HG02840 (cell line): ENCODE results near the gene AGPS.

Source experiments
- ATAC-seq: cut with Tn5 transposase; IDR thresholded peaks from one replicate; pipeline ENCODE4 v1.9.1; 2021; ENCODE audit warnings: mild to moderate bottlenecking, moderate library complexity, moderate number of reproducible peaks; ENCODE audit not compliant: unreplicated experiment, low FRiP score

AGPS gene

DNA sequence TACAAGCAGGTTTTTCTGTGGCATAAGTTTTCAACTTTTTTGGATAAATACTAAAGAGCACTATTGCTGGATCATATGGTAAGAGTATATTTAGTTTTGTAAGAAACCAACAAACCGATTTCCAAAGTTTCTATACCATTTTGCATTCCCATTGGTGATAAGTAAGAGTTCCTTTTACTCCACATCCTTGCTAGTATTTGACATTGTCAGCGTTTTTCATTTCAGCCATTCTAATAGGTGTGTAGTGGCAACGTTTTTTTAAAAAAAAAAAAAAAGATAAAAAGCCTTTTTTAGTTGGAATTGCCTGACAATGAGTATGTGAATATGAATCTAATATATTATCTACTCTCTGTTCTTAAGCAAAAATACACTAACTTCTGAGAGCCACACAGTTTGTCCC is 185.9 kb downstream of the AGPS start:
- no peak for ATAC-seq

DNA sequence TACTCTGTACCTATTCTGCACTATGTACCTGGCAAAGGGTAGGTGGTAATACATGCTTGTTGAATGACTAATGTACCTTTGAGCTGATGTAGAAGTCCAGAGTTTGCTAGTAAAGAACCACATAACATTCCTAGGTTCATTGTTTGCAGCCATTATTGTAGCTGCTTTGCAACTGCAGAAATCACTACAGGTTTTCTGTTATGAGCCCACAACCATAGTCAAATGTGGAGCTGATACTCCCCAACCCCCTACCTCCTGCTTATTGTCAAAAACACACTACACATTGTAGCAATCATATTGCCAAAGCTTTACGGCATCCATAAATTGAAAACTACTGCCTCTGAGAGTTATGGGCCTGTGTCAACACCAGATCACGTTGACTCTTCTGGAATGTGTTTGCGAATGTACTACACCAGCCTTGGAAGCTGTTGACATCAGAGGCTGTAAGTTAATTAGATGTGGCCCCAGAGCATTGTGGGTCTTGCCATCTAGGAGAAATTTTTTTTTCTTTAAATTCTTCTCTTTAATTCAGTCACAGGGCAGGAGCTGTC is 187.0 kb downstream of the AGPS start:
- no peak for ATAC-seq

DNA sequence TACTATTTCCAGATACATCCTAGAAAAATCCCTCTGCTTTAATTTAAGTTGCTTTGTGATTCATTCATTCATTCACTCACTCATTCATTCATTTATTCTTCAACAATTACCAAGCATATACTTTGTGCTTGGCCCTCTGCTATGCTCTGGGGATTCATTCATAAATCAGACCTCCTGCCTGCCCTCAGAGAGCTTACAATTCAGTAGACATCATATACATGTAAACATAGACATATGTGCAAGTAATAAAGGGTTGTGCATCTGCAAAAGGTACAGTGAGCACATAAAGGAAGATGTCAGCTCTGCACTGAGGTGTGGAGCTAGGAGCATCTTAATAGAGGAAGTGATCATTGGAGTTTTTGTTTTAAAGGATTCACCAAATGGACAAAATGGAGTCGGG is 189.4 kb downstream of the AGPS start:
- ATAC-seq = no peak

DNA sequence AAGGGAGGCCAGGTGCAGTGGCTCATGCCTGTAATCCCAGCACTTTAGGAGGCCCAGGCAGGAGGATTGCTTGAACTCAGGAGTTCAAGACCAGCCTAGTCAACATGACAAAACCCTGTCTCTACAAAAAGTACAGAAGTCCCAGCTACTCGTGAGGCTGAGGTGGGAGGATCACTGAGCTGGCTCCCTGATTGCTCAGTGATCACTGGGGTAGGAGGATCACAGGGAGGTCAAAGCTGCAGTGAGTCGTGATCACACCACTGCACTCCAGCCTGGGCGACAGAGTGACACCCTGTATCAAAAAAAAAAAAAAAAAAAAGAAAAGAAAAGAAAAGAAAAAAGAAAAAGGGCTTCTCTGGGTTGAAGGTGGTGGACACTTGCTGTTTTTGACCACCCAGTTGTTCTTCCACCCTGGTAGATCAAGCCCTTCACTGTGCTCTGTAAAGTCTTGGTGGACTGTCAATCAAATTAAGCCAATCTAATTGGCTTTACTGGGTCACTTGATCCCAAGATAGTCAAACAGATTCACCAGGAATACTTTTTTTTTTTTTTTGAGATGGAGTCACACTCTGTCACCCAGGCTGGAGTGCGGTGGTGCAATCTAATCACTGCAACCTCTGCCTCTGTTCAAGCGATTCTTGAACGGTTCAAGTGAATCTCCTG is 191.6 kb downstream of the AGPS start:
- no peak for ATAC-seq

DNA sequence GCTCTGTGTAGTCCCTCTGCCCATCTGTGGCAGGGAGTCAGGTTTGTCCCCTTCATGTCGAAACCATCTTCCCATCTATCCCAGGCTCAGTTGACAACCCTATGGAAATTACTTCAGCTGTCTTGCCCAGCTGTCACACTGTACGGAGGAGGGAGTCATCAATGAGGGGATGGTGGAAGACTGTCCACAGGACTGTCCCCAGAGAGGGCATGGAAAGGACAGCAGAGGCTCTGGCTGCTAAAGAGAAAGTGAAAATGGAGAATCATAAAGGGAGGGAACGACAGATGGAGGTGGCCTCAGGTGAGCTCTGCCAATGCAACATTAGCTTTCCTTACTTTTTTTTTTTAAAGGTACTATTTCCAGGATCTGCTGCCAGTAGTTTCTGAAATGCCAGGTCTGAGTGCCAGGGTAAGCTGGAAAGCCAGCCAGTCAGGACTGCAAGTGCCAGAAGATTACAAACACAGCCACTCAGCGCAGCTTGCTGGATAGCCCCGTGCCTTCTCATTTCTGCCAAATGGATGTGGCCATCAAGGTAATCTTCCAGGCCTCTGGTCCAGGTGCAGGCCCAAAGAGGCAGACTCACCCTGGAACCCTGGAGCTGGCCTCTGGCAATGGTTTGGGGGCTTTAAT is 192.8 kb downstream of the AGPS start:
- ATAC-seq = no peak

DNA sequence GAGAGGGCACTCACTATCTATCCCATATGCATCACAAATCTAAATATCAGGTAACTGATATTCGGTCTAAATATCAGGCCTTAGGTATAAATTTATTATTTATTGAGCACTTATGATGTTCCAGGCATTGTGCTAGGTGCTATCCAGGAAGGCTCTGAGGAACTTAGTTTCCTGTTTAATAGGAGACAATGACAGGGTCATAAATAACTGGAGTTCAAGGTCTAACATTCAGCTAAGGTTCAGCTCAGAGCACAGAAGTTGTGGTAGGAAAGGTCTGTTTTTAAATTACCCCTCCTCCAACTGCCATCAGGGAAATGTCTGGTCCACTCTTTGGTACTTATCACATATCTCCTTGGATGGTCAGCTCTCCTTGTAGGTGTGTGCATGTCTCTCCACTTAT is 193.6 kb downstream of the AGPS start:
- ATAC-seq = no peak

DNA sequence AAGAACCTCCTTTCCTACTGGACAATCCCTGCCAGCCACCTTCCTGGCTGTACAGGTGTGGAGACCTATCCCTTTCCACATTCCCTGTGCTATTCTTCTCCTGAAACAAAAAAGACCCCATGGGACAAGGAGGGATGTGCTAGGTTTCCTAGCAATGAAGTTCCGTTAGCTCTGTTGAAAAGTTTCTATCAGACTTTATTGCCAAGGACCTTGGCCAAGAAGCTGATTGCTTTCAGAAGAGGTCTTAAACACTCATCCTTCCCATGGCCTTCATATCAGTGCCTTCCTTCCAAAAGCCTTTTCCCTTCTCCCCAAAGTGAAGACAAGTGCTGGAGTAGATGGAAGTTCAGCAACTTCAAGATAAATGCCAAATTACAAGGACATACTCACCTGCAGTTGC is 194.8 kb downstream of the AGPS start:
- ATAC-seq = no peak

DNA sequence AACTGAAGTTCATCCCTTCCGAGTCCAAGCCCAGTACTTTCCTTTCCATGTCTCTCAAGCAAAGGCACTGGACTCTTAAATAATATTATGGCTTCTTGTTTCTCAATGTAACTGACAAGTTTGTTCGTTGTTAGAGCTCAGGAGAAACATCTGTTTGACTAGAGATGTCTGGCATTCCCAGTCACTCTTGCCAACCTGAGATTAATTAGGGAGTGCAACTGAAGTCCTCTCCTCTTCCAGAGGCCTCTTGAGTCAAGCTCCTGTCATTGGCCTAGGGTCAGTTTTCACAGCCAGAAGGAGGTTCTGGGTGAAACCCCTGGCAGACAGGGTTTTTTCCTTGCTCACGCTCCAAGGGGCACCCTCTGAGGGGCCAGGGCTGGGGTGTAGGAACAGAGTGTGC is 196.1 kb downstream of the AGPS start:
- no peak for ATAC-seq

DNA sequence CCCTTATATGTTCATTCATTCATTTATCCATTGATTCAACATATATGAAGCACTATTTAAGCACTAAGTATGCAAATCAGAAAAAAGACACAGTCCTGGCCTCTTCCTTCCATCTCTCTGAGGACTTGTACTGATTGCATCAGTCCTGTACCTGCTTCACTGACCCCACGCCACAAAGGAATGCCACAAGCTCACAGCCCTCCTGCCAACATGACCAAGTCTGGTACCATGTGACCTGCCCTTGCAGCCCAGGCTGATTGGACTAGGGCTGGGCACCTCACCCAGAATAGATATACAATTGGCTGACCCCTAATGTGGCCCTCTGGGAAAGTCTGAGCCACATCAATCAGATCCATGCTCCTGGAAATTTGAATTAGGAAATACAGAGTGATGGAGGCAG is 196.6 kb downstream of the AGPS start:
- no peak for ATAC-seq

DNA sequence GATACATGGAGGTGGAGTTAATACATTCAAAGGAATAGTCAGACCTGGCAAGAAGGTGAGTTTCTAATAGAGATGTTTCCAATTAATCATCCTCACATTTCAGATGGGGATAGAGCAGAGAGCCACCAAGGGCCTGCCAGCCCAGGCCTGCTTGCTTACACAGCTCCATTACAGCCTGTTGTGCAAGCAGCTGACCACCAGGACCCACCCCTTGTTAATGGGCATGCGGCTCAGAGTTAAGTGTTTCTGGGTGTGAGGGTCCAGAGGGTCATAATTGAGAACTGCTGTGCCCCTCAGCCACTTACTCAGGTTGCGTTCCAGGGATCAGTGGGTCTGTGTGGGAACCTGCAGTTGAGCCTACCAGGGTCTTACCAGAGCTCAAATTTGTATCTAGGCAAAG is 199.8 kb downstream of the AGPS start:
- ATAC-seq = no peak

DNA sequence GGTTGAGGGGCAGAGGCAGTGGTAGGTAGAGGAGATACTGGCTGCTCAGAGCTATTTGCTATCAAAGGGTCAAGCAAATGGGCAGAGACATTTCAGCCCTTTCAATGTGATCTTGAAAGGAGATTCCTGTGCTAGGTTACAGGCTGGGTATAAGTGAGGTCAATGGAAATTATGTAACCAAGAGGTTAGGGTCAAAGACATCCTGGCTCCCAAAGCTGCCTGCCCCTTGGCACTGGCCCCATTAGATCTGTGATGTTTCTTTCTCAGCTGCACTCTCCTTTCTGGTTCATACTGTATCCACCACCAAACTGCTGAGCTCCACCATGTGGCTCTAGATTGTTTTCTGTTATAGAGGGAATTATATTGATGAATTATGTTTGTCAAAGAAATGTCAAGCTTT is 200.4 kb downstream of the AGPS start:
- no peak for ATAC-seq

DNA sequence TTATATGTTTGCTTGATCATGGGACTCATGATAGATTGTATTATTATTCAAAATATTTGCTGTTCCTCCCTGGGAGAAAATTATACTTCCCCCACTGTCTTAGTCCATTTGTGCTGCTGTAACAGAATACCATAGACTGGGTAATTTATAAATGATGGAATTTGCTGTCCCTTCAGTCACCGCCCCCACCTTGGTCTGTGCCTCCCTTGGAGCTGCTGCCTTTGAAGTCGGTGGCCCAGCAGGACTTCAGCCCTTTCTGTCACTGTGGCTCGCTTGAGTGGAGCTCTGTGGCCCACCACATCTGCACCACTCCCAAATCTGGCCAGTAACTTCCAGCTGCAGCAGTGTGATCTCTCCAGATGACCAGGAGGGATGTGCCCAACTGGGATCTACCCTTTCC is 200.8 kb downstream of the AGPS start:
- no peak for ATAC-seq
